ENCODE measurements around the gene PBX1. TPM values are rescaled to one million over a fixed set of nuclear protein-coding genes. Genes with fewer than 3 reads are reported as not detected.

Gene PBX1
- total RNA-seq, 1 donor from 2014 or later: 71.7 TPM

DNA sequence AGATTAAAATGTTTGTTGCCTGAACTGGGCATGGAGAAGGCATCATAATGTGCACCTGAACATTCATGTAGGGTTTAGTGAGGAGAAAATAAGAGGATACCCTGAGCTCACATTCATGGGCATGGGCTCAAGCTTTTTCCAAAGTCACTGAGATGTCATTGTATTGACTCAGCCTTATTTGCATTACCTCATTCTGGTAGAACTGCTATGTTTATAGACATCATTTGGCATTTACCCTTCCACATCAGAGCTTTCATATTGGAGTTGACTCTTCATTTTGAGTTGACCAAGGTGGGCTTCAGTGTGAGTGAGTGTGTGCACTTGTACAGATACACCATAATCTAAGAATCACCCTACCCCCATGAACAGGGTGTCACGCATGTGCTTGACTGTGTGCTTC is 143.2 kb downstream of the PBX1 start:
- H3K27ac Mint-ChIP-seq (ENCODE audit: unreplicated experiment): no peak overlapping the region
- H3K4me3 Mint-ChIP-seq: no peak overlapping the region
- DNase-seq (ENCODE audit: low read depth, low spot score): no peak
- TF ChIP-seq CTCF (conservative IDR thresholded peaks at IDR 0.05): no peak
- H3K9me3 Mint-ChIP-seq: no peaks in the 10 kb centered on the region
- peaks cover 21% of the 10 kb centered on the region for H3K4me1 Mint-ChIP-seq
- H3K27me3 Mint-ChIP-seq (ENCODE audit: low read depth): no peaks in the 10 kb centered on the region
- H3K36me3 Mint-ChIP-seq (ENCODE audit: low read depth): no peaks in the 10 kb centered on the region

- Mint-ChIP-seq H3K9me3 (no peaks in the 10 kb centered on the region), H3K4me1 (peaks cover 25% of the 10 kb centered on the region), H3K36me3 (ENCODE audit: low read depth) (no peaks in the 10 kb centered on the region), H3K27ac (ENCODE audit: unreplicated experiment) (no peak overlapping the region), H3K4me3 (no peak overlapping the region), H3K27me3 (ENCODE audit: low read depth) (no peaks in the 10 kb centered on the region)
- TF ChIP-seq CTCF (conservative IDR thresholded peaks at IDR 0.05): no peak
- DNase-seq (ENCODE audit: low read depth, low spot score): no peak
Measured at GRCh38 chr1:164702664-164703063, 143.7 kb downstream of the PBX1 start.

DNA sequence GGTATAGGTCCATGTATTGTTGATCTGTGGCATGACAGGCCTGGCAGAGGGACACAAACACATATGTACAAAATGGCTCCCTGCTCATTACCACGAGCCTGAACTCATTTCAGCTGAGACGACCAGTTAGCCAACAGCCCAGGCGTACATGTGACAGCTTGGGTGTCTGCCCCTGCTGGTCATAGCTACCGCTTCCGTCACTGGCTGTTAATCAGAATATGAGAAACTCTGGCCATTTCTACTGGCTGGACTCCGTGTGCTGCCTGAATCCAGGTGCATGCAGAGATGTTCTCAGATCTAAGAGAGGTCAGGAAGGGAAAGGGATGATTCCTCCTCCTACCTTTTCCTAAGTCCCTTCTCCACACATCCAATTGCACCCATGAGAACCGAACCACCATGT is 144.5 kb downstream of the PBX1 start:
- Mint-ChIP-seq H3K36me3 (ENCODE audit: low read depth) (no peaks in the 10 kb centered on the region), H3K27ac (ENCODE audit: unreplicated experiment) (no peak overlapping the region), H3K4me1 (peaks cover 29% of the 10 kb centered on the region), H3K4me3 (no peak overlapping the region), H3K27me3 (ENCODE audit: low read depth) (no peaks in the 10 kb centered on the region), H3K9me3 (no peaks in the 10 kb centered on the region)
- no peak for TF ChIP-seq CTCF (conservative IDR thresholded peaks at IDR 0.05)
- no peak for DNase-seq (ENCODE audit: low read depth, low spot score)

- Mint-ChIP-seq H3K4me1 (peaks cover 29% of the 10 kb centered on the region), H3K9me3 (no peaks in the 10 kb centered on the region), H3K27ac (ENCODE audit: unreplicated experiment) (no peak overlapping the region), H3K27me3 (ENCODE audit: low read depth) (no peaks in the 10 kb centered on the region), H3K4me3 (no peak overlapping the region), H3K36me3 (ENCODE audit: low read depth) (no peaks in the 10 kb centered on the region)
- no peak for TF ChIP-seq CTCF (conservative IDR thresholded peaks at IDR 0.05)
- no peak for DNase-seq (ENCODE audit: low read depth, low spot score)
Measured at GRCh38 chr1:164703960-164704411, 145.0 kb downstream of the PBX1 start.

DNA sequence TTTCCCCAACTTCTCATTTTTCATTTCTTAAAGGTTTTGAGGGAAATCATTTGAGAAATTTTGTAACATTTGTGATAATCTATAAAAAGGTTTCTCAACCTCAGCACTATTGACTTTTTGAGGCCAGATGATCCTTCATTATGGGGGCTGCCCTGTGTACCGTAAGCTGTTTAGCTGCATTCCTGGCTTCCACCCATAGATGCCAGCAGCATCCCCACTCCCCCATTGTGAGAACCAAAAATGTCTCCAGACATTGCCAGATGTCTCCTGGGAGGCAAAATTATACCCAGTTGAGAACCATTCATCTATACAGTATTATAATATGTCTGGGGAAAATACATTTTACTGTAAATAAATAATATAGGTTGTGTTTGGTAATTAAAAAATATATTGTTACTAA is 146.0 kb downstream of the PBX1 start:
- peaks cover 27% of the 10 kb centered on the region for H3K4me1 Mint-ChIP-seq
- H3K36me3 Mint-ChIP-seq (ENCODE audit: low read depth): no peaks in the 10 kb centered on the region
- no peak for DNase-seq (ENCODE audit: low read depth, low spot score)
- peak; percentile 38 for TF ChIP-seq CTCF (conservative IDR thresholded peaks at IDR 0.05)
- H3K4me3 Mint-ChIP-seq: no peak overlapping the region
- H3K27me3 Mint-ChIP-seq (ENCODE audit: low read depth): no peaks in the 10 kb centered on the region
- H3K27ac Mint-ChIP-seq (ENCODE audit: unreplicated experiment): no peak overlapping the region
- H3K9me3 Mint-ChIP-seq: no peaks in the 10 kb centered on the region

DNA sequence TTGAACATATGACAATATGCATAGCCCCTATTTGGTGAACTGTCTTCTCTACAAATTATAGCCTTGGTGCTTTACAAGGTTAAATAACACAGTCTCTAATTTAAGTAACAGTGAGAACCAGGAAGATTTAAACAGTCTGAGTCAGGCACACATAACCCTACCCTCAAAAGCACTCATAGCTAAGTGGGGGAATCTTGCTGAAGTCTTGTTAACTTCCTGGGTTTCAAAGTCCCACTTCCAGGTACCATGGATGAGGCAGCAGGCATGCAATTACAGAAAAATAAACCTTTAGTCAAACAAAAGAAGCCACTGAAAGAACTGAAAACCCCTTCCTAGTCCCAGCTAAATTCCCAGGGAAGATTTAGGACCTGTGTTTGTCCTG is 147.6 kb downstream of the PBX1 start:
- Mint-ChIP-seq H3K9me3 (no peaks in the 10 kb centered on the region), H3K4me1 (peaks cover 33% of the 10 kb centered on the region), H3K27me3 (ENCODE audit: low read depth) (no peaks in the 10 kb centered on the region), H3K36me3 (ENCODE audit: low read depth) (no peaks in the 10 kb centered on the region), H3K27ac (ENCODE audit: unreplicated experiment) (no peak overlapping the region), H3K4me3 (no peak overlapping the region)
- TF ChIP-seq CTCF (conservative IDR thresholded peaks at IDR 0.05): no peak
- no peak for DNase-seq (ENCODE audit: low read depth, low spot score)
